GM12878 (cell line): ENCODE data around the gene LIM2. TPM values are rescaled to one million over a fixed set of nuclear protein-coding genes. Genes with fewer than 3 reads are reported as not detected.

Source experiments
- ASH2L ChIP-seq: fragments of 300-600, 200-600 bp; sonication (generic); IDR thresholded peaks from 2 replicates; pipeline ENCODE4 v1.6.1; 2017; ENCODE audit warnings: low read depth, mild to moderate bottlenecking, borderline replicate concordance
- BCL3 ChIP-seq: IDR thresholded peaks from 2 replicates; pipeline ENCODE4 v1.6.1; 2011; ENCODE audit warnings: borderline replicate concordance, low read depth, mild to moderate bottlenecking, moderate library complexity, low read length; ENCODE audit not compliant: insufficient read depth, poor library complexity, severe bottlenecking
- CBX5 ChIP-seq: sonication (generic); IDR thresholded peaks from 2 replicates; pipeline ENCODE4 v1.6.1; 2016; ENCODE audit warnings: low read depth, moderate library complexity, mild to moderate bottlenecking, inconsistent platforms
- DPF2 ChIP-seq: fragments of 450-650 bp; IDR thresholded peaks from 2 replicates; pipeline ENCODE4 v1.6.1; 2017; ENCODE audit warnings: mild to moderate bottlenecking
- E2F8 ChIP-seq: fragments of 450-650 bp; IDR thresholded peaks from 2 replicates; pipeline ENCODE4 v1.6.1; 2018; ENCODE audit warnings: mild to moderate bottlenecking, low read depth, moderate library complexity; ENCODE audit not compliant: partially characterized antibody
- EGR1 ChIP-seq, 2 experiments: IDR thresholded peaks; 1 replicate in 1 of 2; 2 replicates in 1 of 2; pipeline ENCODE4 v1.6.1; 2011 to 2012; ENCODE audit warnings: low read depth in 2 of 2, low read length in 2 of 2, borderline replicate concordance in 1 of 2, mild to moderate bottlenecking in 1 of 2, moderate library complexity in 1 of 2
- FOXM1 ChIP-seq: IDR thresholded peaks from 2 replicates; pipeline ENCODE4 v1.6.1; 2012; ENCODE audit warnings: low read depth, mild to moderate bottlenecking, inconsistent platforms, low read length, moderate library complexity
- KDM1A ChIP-seq: fragments of 200-600 bp; sonication (generic); IDR thresholded peaks from 2 replicates; pipeline ENCODE4 v1.6.1; 2016; ENCODE audit warnings: borderline replicate concordance
- MXI1 ChIP-seq: fragments of 150-350 bp; IDR thresholded peaks from 2 replicates; pipeline ENCODE4 v1.6.1; 2011; ENCODE audit warnings: low read depth, mild to moderate bottlenecking, inconsistent platforms, low read length, improper control_type of control experiment
- MYB ChIP-seq: fragments of 150-350 bp; IDR thresholded peaks from 2 replicates; pipeline ENCODE4 v1.6.1; 2014; ENCODE audit warnings: mild to moderate bottlenecking, low read depth, low read length, borderline replicate concordance
- NFXL1 ChIP-seq: fragments of 450-650 bp; IDR thresholded peaks from 2 replicates; pipeline ENCODE4 v1.6.1; 2017; ENCODE audit warnings: antibody characterized with exemption, mild to moderate bottlenecking, borderline replicate concordance
- POLR2A ChIP-seq: IDR thresholded peaks from 2 replicates; pipeline ENCODE4 v1.6.1; 2011; ENCODE audit warnings: low read depth, mild to moderate bottlenecking, low read length
- POLR2AphosphoS2 ChIP-seq: IDR thresholded peaks from 2 replicates; pipeline ENCODE4 v1.6.1; 2011; ENCODE audit warnings: low read depth, mild to moderate bottlenecking, low read length, improper control_type of control experiment, moderate library complexity
- RELB ChIP-seq: fragments of 450-650 bp; IDR thresholded peaks from 2 replicates; pipeline ENCODE4 v1.6.1; 2017; ENCODE audit warnings: low read depth, mild to moderate bottlenecking, moderate library complexity
- RFX5 ChIP-seq: IDR thresholded peaks from 2 replicates; pipeline ENCODE4 v1.6.1; 2011; ENCODE audit warnings: low read depth, low read length, improper control_type of control experiment
- RUNX3 ChIP-seq: IDR thresholded peaks from 2 replicates; pipeline ENCODE4 v1.6.1; 2012; ENCODE audit warnings: low read length, inconsistent platforms
- SKIL ChIP-seq: fragments of 450-650 bp; IDR thresholded peaks from 2 replicates; pipeline ENCODE4 v1.6.1; 2017; ENCODE audit warnings: mild to moderate bottlenecking, low read depth, inconsistent platforms; ENCODE audit not compliant: poor library complexity, severe bottlenecking
- SPI1 ChIP-seq: IDR thresholded peaks from 2 replicates; pipeline ENCODE4 v1.6.1; 2011; ENCODE audit warnings: low read depth, mild to moderate bottlenecking, low read length, moderate library complexity, borderline replicate concordance; ENCODE audit not compliant: insufficient read depth
- WRNIP1 ChIP-seq: IDR thresholded peaks from 2 replicates; pipeline ENCODE4 v1.6.1; 2011; ENCODE audit warnings: low read depth, low read length, improper control_type of control experiment, borderline replicate concordance
- YY1 ChIP-seq: IDR thresholded peaks from 2 replicates; pipeline ENCODE4 v1.6.1; 2011; ENCODE audit warnings: low read depth, mild to moderate bottlenecking, low read length
- ZSCAN29 ChIP-seq: fragments of 450-650 bp; IDR thresholded peaks from 2 replicates; pipeline ENCODE4 v1.6.1; 2017; ENCODE audit warnings: mild to moderate bottlenecking, moderate library complexity
- ZZZ3 ChIP-seq: IDR thresholded peaks from 2 replicates; pipeline ENCODE4 v1.6.1; 2011; ENCODE audit warnings: low read depth; ENCODE audit not compliant: control insufficient read depth, insufficient read length
- polyA plus RNA-seq, 11 experiments: library from polyadenylated mRNA; depleted of rRNA in 4 of 11; unstranded in 6 of 11; stranded (reverse) in 5 of 11; fragments of >200 nt; fragmentation: Nextera tagmentation in 4 of 11; fragmentation: Illumina TruSeq in 1 of 11; extraction: Ambion mirVana in 4 of 11; extraction: Trizol in 1 of 11; gene quantifications; 1 replicate in 1 of 11; 2 replicates in 10 of 11; pipeline versions ENCODE4 v1.2.1 to v1.2.3, GENCODE V29; 2011 to 2016; ENCODE audit warnings: inconsistent platforms in 2 of 11, missing spikeins in 2 of 11, low read depth in 1 of 11
- total RNA-seq, 4 experiments: library from RNA; depleted of rRNA in 3 of 4; stranded (reverse); fragments of >200 nt in 3 of 4; fragmentation: Illumina TruSeq in 1 of 4; extraction: Trizol in 1 of 4; gene quantifications; 2 replicates each; pipeline versions ENCODE4 v1.2.1 to v1.2.3, GENCODE V29; 2013 to 2021

LIM2 gene
- total and polyA plus RNA-seq, 10 of the 15 experiments (the other 5 are each of a cell fraction or from before 2014, with no cell fraction given), result not detected

- TF ChIP-seq MYB, result no peak
- no peak for TF ChIP-seq YY1
- no peak for TF ChIP-seq NFXL1
- no peak for TF ChIP-seq POLR2AphosphoS2
- peak; percentile 32 for TF ChIP-seq E2F8
- TF ChIP-seq KDM1A, result no peak
- peak; percentile 61 for TF ChIP-seq POLR2A
- TF ChIP-seq RELB, result peak; percentile 61; the same call in 1 of the 2 replicates
- TF ChIP-seq ZZZ3, result no peak
- peak; percentile 48; the same call in 1 of the 2 replicates for TF ChIP-seq SPI1
- TF ChIP-seq RUNX3, result peak; percentile 89
- TF ChIP-seq EGR1 (IDR thresholded peaks at IDR 0.05; ENCODE audit: borderline replicate concordance in 1 of 2, low read depth in 2 of 2, low read length in 2 of 2), result no peak
- TF ChIP-seq BCL3, result peak; percentile 6
- TF ChIP-seq SKIL, result no peak
- TF ChIP-seq FOXM1, result 0 out of 2 replicates have a peak, but pooled peaks have one; percentile 41
- no peak for TF ChIP-seq CBX5
- TF ChIP-seq DPF2, result no peak
- no peak for TF ChIP-seq ZSCAN29
- TF ChIP-seq MXI1, result no peak
- no peak for TF ChIP-seq ASH2L
- TF ChIP-seq RFX5, result no peak
- no peak for TF ChIP-seq WRNIP1
These were observed 14.9 kb downstream of the LIM2 start, which contains the start of gene NKG7 (continued) for GRCh38 chr19:51372649-51373504.
